Activated T-helper 2 cell treated with anti-CD3 and anti-CD28 coated beads, Interferon-gamma antibody, Interleukin-2, Interleukin-4, amounts not matched to agents 10 μg/mL and 5 μg/mL and 100 μg/mL, durations not matched to agents 14 hours and 24 hours and 36 hours (primary cell): Measurements from ENCODE around the gene PLEKHM3. TPM values are rescaled to one million over a fixed set of nuclear protein-coding genes. Genes with fewer than 3 reads are reported as not detected.
A peak's percentile ranks its signal among the peaks of the same experiment; 100 is the strongest.

Experiments used
- DNase-seq: peaks from one replicate; pipeline ENCODE4 v3.0.0; 2021; ENCODE audit warnings: low spot score
- H3K27ac Mint-ChIP-seq: one replicate; pipeline ENCODE4 v1.8.0; 2021; ENCODE audit warnings: mixed read lengths
- H3K27me3 Mint-ChIP-seq: one replicate; pipeline ENCODE4 v1.8.0; 2021; ENCODE audit warnings: low read depth, mixed read lengths
- H3K36me3 Mint-ChIP-seq: one replicate; pipeline ENCODE4 v1.8.0; 2021; ENCODE audit warnings: low read depth, mixed read lengths
- H3K4me1 Mint-ChIP-seq: one replicate; pipeline ENCODE4 v1.8.0; 2021; ENCODE audit warnings: low read depth, mixed read lengths
- H3K4me3 Mint-ChIP-seq: one replicate; pipeline ENCODE4 v1.8.0; 2021; ENCODE audit warnings: low read depth, mild to moderate bottlenecking, moderate library complexity, mixed read lengths
- H3K9me3 Mint-ChIP-seq: one replicate; pipeline ENCODE4 v1.8.0; 2021; ENCODE audit warnings: mixed read lengths
- intact Hi-C: fragments of 100-400 bp; cut with micrococcal nuclease; formaldehyde crosslinking; loops from one replicate; pipeline ENCODE4 v1.15.1; 2023
- total RNA-seq: library from RNA; stranded (reverse); gene quantifications from 2 replicates; pipeline ENCODE4 v1.2.3, GENCODE V29; 2022

Gene PLEKHM3
- total RNA-seq, 1 donor from 2014 or later = 7.1 TPM

GRCh38 chr2:207835805-207836204, 189.5 kb downstream of the PLEKHM3 start:
- DNase-seq = no peak
- Mint-ChIP-seq H3K27me3 (no peaks in the 10 kb centered on the region), H3K4me3 (no peak overlapping the region), H3K4me1 (peaks cover 13% of the 10 kb centered on the region), H3K9me3 (no peaks in the 10 kb centered on the region), H3K27ac (no peak overlapping the region), H3K36me3 (no peaks in the 10 kb centered on the region)
- intact Hi-C loops = no loop called here

- DNase-seq = no peak
- Mint-ChIP-seq H3K4me1 (peaks cover 31% of the 10 kb centered on the region), H3K9me3 (no peaks in the 10 kb centered on the region), H3K36me3 (no peaks in the 10 kb centered on the region), H3K4me3 (no peak overlapping the region), H3K27me3 (no peaks in the 10 kb centered on the region), H3K27ac (peak overlapping the region; percentile 69)
- intact Hi-C loops = loop anchor here (1.0 to 5.0 kb wide), 2 partner anchors 64 to 194 kb away; partner anchors contain the start of genes FZD5 and PLEKHM3
These were observed 192.0 kb downstream of the PLEKHM3 start for GRCh38 chr2:207833251-207833751.

- Mint-ChIP-seq H3K27ac (no peak overlapping the region), H3K4me1 (peaks cover 33% of the 10 kb centered on the region), H3K36me3 (peaks cover 4% of the 10 kb centered on the region), H3K27me3 (no peaks in the 10 kb centered on the region), H3K4me3 (no peak overlapping the region), H3K9me3 (no peaks in the 10 kb centered on the region)
- intact Hi-C loops = loop anchor here (5.0 kb wide), 1 partner anchor 196 kb away; the partner anchor contains the start of gene PLEKHM3
- no peak for DNase-seq
These were observed 193.6 kb downstream of the PLEKHM3 start for GRCh38 chr2:207831584-207832248.

- Mint-ChIP-seq H3K36me3 (peaks cover 4% of the 10 kb centered on the region), H3K4me1 (peaks cover 33% of the 10 kb centered on the region), H3K9me3 (no peaks in the 10 kb centered on the region), H3K4me3 (no peak overlapping the region), H3K27ac (no peak overlapping the region), H3K27me3 (no peaks in the 10 kb centered on the region)
- intact Hi-C loops = loop anchor here (5.0 kb wide), 1 partner anchor 196 kb away; the partner anchor contains the start of gene PLEKHM3
- DNase-seq = no peak
These were observed 194.4 kb downstream of the PLEKHM3 start for GRCh38 chr2:207830778-207831438.

GRCh38 chr2:207828361-207829057, 196.8 kb downstream of the PLEKHM3 start:
- H3K27me3 Mint-ChIP-seq = no peaks in the 10 kb centered on the region
- no peak overlapping the region for H3K4me3 Mint-ChIP-seq

GRCh38 chr2:207825978-207826377, 199.3 kb downstream of the PLEKHM3 start:
- Mint-ChIP-seq H3K4me3 (no peak overlapping the region), H3K27ac (no peak overlapping the region), H3K27me3 (no peaks in the 10 kb centered on the region), H3K36me3 (peaks cover 8% of the 10 kb centered on the region), H3K4me1 (peaks cover 21% of the 10 kb centered on the region), H3K9me3 (no peaks in the 10 kb centered on the region)
- intact Hi-C loops = no loop called here
- no peak for DNase-seq

More at GRCh38 chr2:207828361-207829057, 196.8 kb downstream of the PLEKHM3 start:
- Mint-ChIP-seq H3K4me1 (peaks cover 31% of the 10 kb centered on the region), H3K9me3 (no peaks in the 10 kb centered on the region), H3K36me3 (peaks cover 8% of the 10 kb centered on the region), H3K27ac (peak overlapping the region; percentile 30)
- intact Hi-C loops = no loop called here
- no peak for DNase-seq

- Mint-ChIP-seq H3K27ac (no peak overlapping the region), H3K4me1 (peaks cover 19% of the 10 kb centered on the region), H3K4me3 (no peak overlapping the region), H3K36me3 (peaks cover 8% of the 10 kb centered on the region), H3K9me3 (no peaks in the 10 kb centered on the region), H3K27me3 (no peaks in the 10 kb centered on the region)
- DNase-seq = no peak
- intact Hi-C loops = no loop called here
These were observed 200.0 kb downstream of the PLEKHM3 start for GRCh38 chr2:207825045-207825954.

- H3K36me3 Mint-ChIP-seq = peaks cover 8% of the 10 kb centered on the region
- peaks cover 8% of the 10 kb centered on the region for H3K4me1 Mint-ChIP-seq
- DNase-seq = no peak
- H3K27me3 Mint-ChIP-seq = no peaks in the 10 kb centered on the region
- H3K9me3 Mint-ChIP-seq = no peaks in the 10 kb centered on the region
- no peak overlapping the region for H3K27ac Mint-ChIP-seq
- no peak overlapping the region for H3K4me3 Mint-ChIP-seq
- intact Hi-C loops = no loop called here
These were observed 201.5 kb downstream of the PLEKHM3 start for GRCh38 chr2:207823865-207824264.

- intact Hi-C loops = no loop called here
- H3K9me3 Mint-ChIP-seq = no peaks in the 10 kb centered on the region
- H3K36me3 Mint-ChIP-seq = peaks cover 4% of the 10 kb centered on the region
- H3K4me1 Mint-ChIP-seq = no peaks in the 10 kb centered on the region
- H3K27ac Mint-ChIP-seq = no peak overlapping the region
- DNase-seq = no peak
- no peak overlapping the region for H3K4me3 Mint-ChIP-seq
- no peaks in the 10 kb centered on the region for H3K27me3 Mint-ChIP-seq
These were observed 205.2 kb downstream of the PLEKHM3 start for GRCh38 chr2:207819839-207820784.

- H3K4me1 Mint-ChIP-seq = no peaks in the 10 kb centered on the region
- H3K36me3 Mint-ChIP-seq = peaks cover 4% of the 10 kb centered on the region
- no peaks in the 10 kb centered on the region for H3K27me3 Mint-ChIP-seq
- intact Hi-C loops = no loop called here
- H3K4me3 Mint-ChIP-seq = no peak overlapping the region
- H3K27ac Mint-ChIP-seq = no peak overlapping the region
- no peak for DNase-seq
- no peaks in the 10 kb centered on the region for H3K9me3 Mint-ChIP-seq
These were observed 206.1 kb downstream of the PLEKHM3 start for GRCh38 chr2:207819021-207819797.

GRCh38 chr2:207816546-207816945, 208.8 kb downstream of the PLEKHM3 start:
- no peak overlapping the region for H3K27ac Mint-ChIP-seq
- intact Hi-C loops = no loop called here
- H3K4me1 Mint-ChIP-seq = no peaks in the 10 kb centered on the region
- DNase-seq = no peak
- no peaks in the 10 kb centered on the region for H3K9me3 Mint-ChIP-seq
- no peaks in the 10 kb centered on the region for H3K36me3 Mint-ChIP-seq
- no peak overlapping the region for H3K4me3 Mint-ChIP-seq
- peaks cover 4% of the 10 kb centered on the region for H3K27me3 Mint-ChIP-seq
